HEK293 (cell line): ENCODE data around the gene CSPG4.
A peak's percentile ranks its signal among the peaks of the same experiment; 100 is the strongest.

Experiments
- BCL11A ChIP-seq: fragments of 450-650 bp; formaldehyde crosslinking; IDR thresholded peaks from 2 replicates; pipeline ENCODE4 v1.5.1; 2016; ENCODE audit warnings: low read depth, missing biosample characterization, missing genetic modification characterization
- BCL11B ChIP-seq: fragments of 450-650 bp; formaldehyde crosslinking; IDR thresholded peaks from 2 replicates; pipeline ENCODE4 v1.5.1; 2016; ENCODE audit warnings: low read depth, missing biosample characterization, missing genetic modification characterization
- GLIS1 ChIP-seq: fragments of 450-650 bp; formaldehyde crosslinking; IDR thresholded peaks from 2 replicates; pipeline ENCODE4 v1.5.1; 2016; ENCODE audit warnings: missing biosample characterization, missing genetic modification characterization
- KLF7 ChIP-seq: fragments of 450-650 bp; formaldehyde crosslinking; IDR thresholded peaks from 2 replicates; pipeline ENCODE4 v1.5.1; 2016; ENCODE audit warnings: missing biosample characterization, missing genetic modification characterization, borderline replicate concordance
- MYNN ChIP-seq: fragments of 450-650 bp; formaldehyde crosslinking; IDR thresholded peaks from 2 replicates; pipeline ENCODE4 v1.5.1; 2016; ENCODE audit warnings: missing biosample characterization, missing genetic modification characterization, borderline replicate concordance
- OSR2 ChIP-seq: fragments of 450-650 bp; formaldehyde crosslinking; IDR thresholded peaks from 2 replicates; pipeline ENCODE4 v1.5.1; 2016; ENCODE audit warnings: missing biosample characterization, missing genetic modification characterization
- REPIN1 ChIP-seq: fragments of 450-650 bp; formaldehyde crosslinking; IDR thresholded peaks from 2 replicates; pipeline ENCODE4 v1.5.1; 2017; ENCODE audit warnings: missing biosample characterization, missing genetic modification characterization, low read depth
- SALL2 ChIP-seq: fragments of 450-650 bp; formaldehyde crosslinking; IDR thresholded peaks from 2 replicates; pipeline ENCODE4 v1.5.0; 2017; ENCODE audit warnings: missing biosample characterization, mild to moderate bottlenecking, missing genetic modification characterization, borderline replicate concordance
- SCRT2 ChIP-seq: fragments of 450-650 bp; formaldehyde crosslinking; IDR thresholded peaks from 2 replicates; pipeline ENCODE4 v1.5.1; 2016; ENCODE audit warnings: missing biosample characterization, missing genetic modification characterization
- SP7 ChIP-seq: fragments of 450-650 bp; formaldehyde crosslinking; IDR thresholded peaks from 2 replicates; pipeline ENCODE4 v1.5.1; 2016; ENCODE audit warnings: missing biosample characterization, missing genetic modification characterization
- ZBTB11 ChIP-seq: fragments of 450-650 bp; formaldehyde crosslinking; conservative IDR thresholded peaks from 2 replicates; pipeline ENCODE4 v1.5.1; 2016; ENCODE audit warnings: low read depth, missing biosample characterization, missing genetic modification characterization
- ZBTB20 ChIP-seq: fragments of 450-650 bp; formaldehyde crosslinking; IDR thresholded peaks from 2 replicates; pipeline ENCODE4 v1.5.1; 2016; ENCODE audit warnings: missing biosample characterization, missing genetic modification characterization
- ZBTB49 ChIP-seq: fragments of 450-650 bp; formaldehyde crosslinking; IDR thresholded peaks from 2 replicates; pipeline ENCODE4 v1.5.1; 2016; ENCODE audit warnings: missing biosample characterization, missing genetic modification characterization, low read depth
- ZNF146 ChIP-seq: fragments of 450-650 bp; formaldehyde crosslinking; IDR thresholded peaks from 2 replicates; pipeline ENCODE4 v1.5.1; 2016; ENCODE audit warnings: missing biosample characterization, missing genetic modification characterization
- ZNF184 ChIP-seq: fragments of 450-650 bp; IDR thresholded peaks from 2 replicates; pipeline ENCODE4 v1.5.1; 2018; ENCODE audit warnings: missing biosample characterization, mild to moderate bottlenecking, missing genetic modification characterization
- ZNF280C ChIP-seq: fragments of 450-650 bp; formaldehyde crosslinking; IDR thresholded peaks from 2 replicates; pipeline ENCODE4 v1.5.1; 2016; ENCODE audit warnings: missing biosample characterization, missing genetic modification characterization
- ZNF292 ChIP-seq: fragments of 450-650 bp; formaldehyde crosslinking; IDR thresholded peaks from 2 replicates; pipeline ENCODE4 v1.5.1; 2016; ENCODE audit warnings: low read depth, missing biosample characterization, missing genetic modification characterization, borderline replicate concordance
- ZNF302 ChIP-seq: fragments of 450-650 bp; formaldehyde crosslinking; IDR thresholded peaks from 2 replicates; pipeline ENCODE4 v1.5.1; 2016; ENCODE audit warnings: missing biosample characterization, missing genetic modification characterization, low read depth
- ZNF37A ChIP-seq: fragments of 450-650 bp; IDR thresholded peaks from 2 replicates; pipeline ENCODE4 v1.5.1; 2018; ENCODE audit warnings: missing biosample characterization, missing genetic modification characterization
- ZNF391 ChIP-seq: fragments of 450-650 bp; formaldehyde crosslinking; IDR thresholded peaks from 2 replicates; pipeline ENCODE4 v1.5.1; 2016; ENCODE audit warnings: low read depth, missing biosample characterization, missing genetic modification characterization, borderline replicate concordance
- ZNF404 ChIP-seq: fragments of 450-650 bp; formaldehyde crosslinking; IDR thresholded peaks from 2 replicates; pipeline ENCODE4 v1.5.1; 2017; ENCODE audit warnings: missing biosample characterization, missing genetic modification characterization
- ZNF423 ChIP-seq: fragments of 450-650 bp; formaldehyde crosslinking; IDR thresholded peaks from 2 replicates; pipeline ENCODE4 v1.5.1; 2016; ENCODE audit warnings: missing biosample characterization, missing genetic modification characterization
- ZNF544 ChIP-seq: fragments of 450-650 bp; formaldehyde crosslinking; IDR thresholded peaks from 2 replicates; pipeline ENCODE4 v1.5.0; 2017; ENCODE audit warnings: missing biosample characterization, missing genetic modification characterization
- ZNF585B ChIP-seq: fragments of 450-650 bp; formaldehyde crosslinking; IDR thresholded peaks from 2 replicates; pipeline ENCODE4 v1.5.1; 2016; ENCODE audit warnings: missing biosample characterization, missing genetic modification characterization
- ZNF623 ChIP-seq: fragments of 450-650 bp; formaldehyde crosslinking; IDR thresholded peaks from 2 replicates; pipeline ENCODE4 v1.5.1; 2016; ENCODE audit warnings: missing biosample characterization, missing genetic modification characterization
- ZNF639 ChIP-seq: fragments of 450-650 bp; formaldehyde crosslinking; IDR thresholded peaks from 2 replicates; pipeline ENCODE4 v1.5.1; 2016; ENCODE audit warnings: missing biosample characterization, missing genetic modification characterization
- ZNF660 ChIP-seq: fragments of 450-650 bp; IDR thresholded peaks from 2 replicates; pipeline ENCODE4 v1.5.1; 2018; ENCODE audit warnings: missing biosample characterization, mild to moderate bottlenecking, missing genetic modification characterization
- ZNF701 ChIP-seq: fragments of 450-650 bp; formaldehyde crosslinking; IDR thresholded peaks from 2 replicates; pipeline ENCODE4 v1.5.1; 2016; ENCODE audit warnings: missing biosample characterization, missing genetic modification characterization
- ZNF747 ChIP-seq: fragments of 450-650 bp; formaldehyde crosslinking; IDR thresholded peaks from 2 replicates; pipeline ENCODE4 v1.5.1; 2016; ENCODE audit warnings: missing biosample characterization, missing genetic modification characterization
- ZNF843 ChIP-seq: fragments of 450-650 bp; formaldehyde crosslinking; IDR thresholded peaks from 2 replicates; pipeline ENCODE4 v1.5.1; 2016; ENCODE audit warnings: missing biosample characterization, missing genetic modification characterization
- ZSCAN4 ChIP-seq: fragments of 450-650 bp; formaldehyde crosslinking; IDR thresholded peaks from 2 replicates; pipeline ENCODE4 v1.5.1; 2017; ENCODE audit warnings: missing biosample characterization, missing genetic modification characterization

Gene CSPG4

GRCh38 chr15:75738647-75739325, 26.1 kb upstream of the CSPG4 start (continued):
- no peak for TF ChIP-seq ZNF280C (tag by site-specific recombination)
- TF ChIP-seq ZNF701 (tag by site-specific recombination) = no peak
- TF ChIP-seq ZNF660 (tag by site-specific recombination) = 0 out of 2 replicates have a peak, but pooled peaks have one; percentile 7
- TF ChIP-seq ZNF391 = no peak
- no peak for TF ChIP-seq ZNF146
- TF ChIP-seq BCL11A (tag by site-specific recombination) = no peak
- TF ChIP-seq MYNN (tag by site-specific recombination) = no peak
- no peak for TF ChIP-seq ZBTB49
- TF ChIP-seq ZNF292 (tag by site-specific recombination) = no peak
- TF ChIP-seq ZNF302 (tag by site-specific recombination) = no peak
- no peak for TF ChIP-seq ZNF544 (tag by site-specific recombination)
- no peak for TF ChIP-seq ZNF184 (tag by site-specific recombination)
- TF ChIP-seq ZNF623 (tag by site-specific recombination) = no peak
- no peak for TF ChIP-seq ZBTB11 (tag by site-specific recombination)
- no peak for TF ChIP-seq ZBTB20 (tag by site-specific recombination)
- TF ChIP-seq SALL2 (tag by site-specific recombination) = no peak
- peak; percentile 65 for TF ChIP-seq SP7 (tag by site-specific recombination)
- no peak for TF ChIP-seq ZNF404 (tag by site-specific recombination)
- no peak for TF ChIP-seq ZNF639 (tag by site-specific recombination)
- TF ChIP-seq KLF7 = 0 out of 2 replicates have a peak, but pooled peaks have one; percentile 43
- TF ChIP-seq ZSCAN4 (tag by site-specific recombination) = no peak
- no peak for TF ChIP-seq ZNF37A (tag by site-specific recombination)
- no peak for TF ChIP-seq ZNF843 (tag by site-specific recombination)
- TF ChIP-seq ZNF585B (tag by site-specific recombination) = no peak
- no peak for TF ChIP-seq BCL11B (tag by site-specific recombination)
- TF ChIP-seq GLIS1 (tag by site-specific recombination) = peak; percentile 66
- no peak for TF ChIP-seq ZNF423 (tag by site-specific recombination)
- no peak for TF ChIP-seq ZNF747 (tag by site-specific recombination)
- no peak for TF ChIP-seq SCRT2 (tag by site-specific recombination)
- TF ChIP-seq REPIN1 (tag by site-specific recombination) = no peak
- no peak; the same call in 1 of the 2 replicates for TF ChIP-seq OSR2 (tag by site-specific recombination)
